Right lobe of liver (tissue), 4 donors: ENCODE data around the gene FOXRED2.

ENCODE experiments used
- CTCF ChIP-seq, 4 donors: fragments of 200-600 bp in 3 of 4; fragments of 450-650 bp in 1 of 4; IDR thresholded peaks; one replicate each; pipeline versions ENCODE4 v1.5.1 to v1.8.0; 2016 to 2022; ENCODE audit warnings: antibody characterized with exemption in 4 of 4, mild to moderate bottlenecking in 2 of 4
- POLR2A ChIP-seq: fragments of 450-650 bp; IDR thresholded peaks from one replicate; pipeline ENCODE4 v1.6.1; 2017; ENCODE audit warnings: antibody characterized with exemption, mild to moderate bottlenecking
- donor health status: DM: no; HTN: no; CAD: no.
- donor health status: DM: no; HTN: no; CAD: no.
- donor health status: DM: no; HTN: yes; CAD: no.

- TF ChIP-seq CTCF (IDR thresholded peaks at IDR 0.05) (no peak), POLR2A (no peak)
Observed at GRCh38 chr22:36541831-36542411, 35.1 kb upstream of the FOXRED2 start.
